HepG2 (cell line): ENCODE data around the gene ARHGAP22. TPM values are rescaled to one million over a fixed set of nuclear protein-coding genes. Genes with fewer than 3 reads are reported as not detected.

Experiments
- ATAC-seq: fragments of 200-7000 bp; cut with Tn5 transposase; 3 replicates; pipeline ENCODE4 v1.9.1; 2020; ENCODE audit warnings: mild to moderate bottlenecking, moderate library complexity
- BruUV-seq: library from RNA; stranded (reverse); fragments of 400-500 nt; replicated peaks from 2 replicates; lab custom pipeline; 2021; lab: Mats Ljungman, UMichigan
- CTCF ChIA-PET: fragments of 300-600 bp; formaldehyde crosslinking; extraction: SDS; loops from one replicate; lab custom pipeline; 2021; ENCODE audit warnings: low total read pairs, inconsistent platforms, low intra/inter-chr PET ratio; lab: Yijun Ruan, JAX
- POLR2A ChIA-PET: fragments of 350-600 bp; sonication (Branson Sonifier 250); formaldehyde crosslinking; loops from one replicate; lab custom pipeline; 2020; ENCODE audit warnings: antibody characterized with exemption, inconsistent platforms; lab: Yijun Ruan, JAX
- DNase-seq: peaks from one replicate; pipeline ENCODE4 v3.0.0-alpha.2; 2015; ENCODE audit warnings: low spot score
- FAIRE-seq: peaks from 3 replicates; lab custom pipeline; 2011; peaks lifted over from hg19 to GRCh38; lab: Jason Lieb, UNC
- H2AFZ ChIP-seq: one replicate; pipeline ENCODE4 v1.6.1; 2011; ENCODE audit warnings: low read length, inconsistent platforms
- H3K27ac ChIP-seq: fragments of 300-600 bp; 3 replicates; pipeline ENCODE4 v1.8.0; 2011; ENCODE audit warnings: mixed run types, mild to moderate bottlenecking, mixed read lengths, low read length, inconsistent platforms; ENCODE audit not compliant: insufficient read depth; ENCODE audit errors: extremely low read length
- H3K27me3 ChIP-seq, 2 experiments: fragments of 200-600 bp in 1 of 2; 2 replicates in 1 of 2; 3 replicates in 1 of 2; pipeline versions ENCODE4 v1.6.0 to v1.8.0; 2011; ENCODE audit warnings: low read length in 2 of 2, mild to moderate bottlenecking in 2 of 2, moderate library complexity in 2 of 2, inconsistent platforms in 1 of 2; ENCODE audit not compliant: insufficient read depth in 2 of 2, control insufficient read depth in 1 of 2
- H3K36me3 ChIP-seq, 2 experiments: fragments of 200-600 bp in 1 of 2; replicated peaks in 1 of 2; 2 replicates in 1 of 2; 3 replicates in 1 of 2; pipeline versions ENCODE4 v1.5.1 to v1.8.0; 2011; ENCODE audit warnings: low read length in 2 of 2, inconsistent platforms in 1 of 2; ENCODE audit not compliant: insufficient read depth in 2 of 2, control insufficient read depth in 1 of 2
- H3K4me1 ChIP-seq: 2 replicates; pipeline ENCODE4 v1.5.1; 2012; ENCODE audit warnings: low read length, inconsistent platforms; ENCODE audit not compliant: insufficient read depth
- H3K4me2 ChIP-seq: 2 replicates; pipeline ENCODE4 v1.6.0; 2011; ENCODE audit warnings: low read depth, low read length, inconsistent platforms
- H3K4me3 ChIP-seq, 3 experiments: fragments of 200-600 bp in 1 of 3; sonication (generic), shearing (Covaris generic) in 1 of 3; replicated peaks in 1 of 3; 2 replicates each; pipeline ENCODE4 v1.5.1; 2011 to 2016; ENCODE audit warnings: low read length in 3 of 3, inconsistent platforms in 2 of 3, low read depth in 2 of 3, mild to moderate bottlenecking in 2 of 3, control low read depth in 1 of 3, mixed read lengths in 1 of 3; ENCODE audit not compliant: insufficient read depth in 1 of 3
- H3K79me2 ChIP-seq: one replicate; pipeline ENCODE4 v1.6.1; 2011; ENCODE audit warnings: low read length, inconsistent platforms; ENCODE audit not compliant: insufficient read depth
- H3K9ac ChIP-seq: 2 replicates; pipeline ENCODE4 v1.6.0; 2011; ENCODE audit warnings: mild to moderate bottlenecking, low read depth, low read length, inconsistent platforms; ENCODE audit not compliant: insufficient read depth
- H3K9me3 ChIP-seq: 2 replicates; pipeline ENCODE4 v1.5.1; 2012; ENCODE audit warnings: mild to moderate bottlenecking, low read length
- H4K20me1 ChIP-seq: 2 replicates; pipeline ENCODE4 v1.6.0; 2011; ENCODE audit warnings: inconsistent platforms, mild to moderate bottlenecking, low read length, moderate library complexity; ENCODE audit not compliant: insufficient read depth
- ADNP ChIP-seq: sonication (generic); formaldehyde crosslinking; IDR thresholded peaks from 2 replicates; pipeline ENCODE4 v1.4.0; 2020; ENCODE audit warnings: missing genetic modification reagents
- BRF2 ChIP-seq: sonication (generic); formaldehyde crosslinking; IDR thresholded peaks from 2 replicates; pipeline ENCODE4 v1.8.1; 2022; ENCODE audit warnings: mild to moderate bottlenecking, missing genetic modification reagents
- EZH2 ChIP-seq: conservative IDR thresholded peaks from 2 replicates; pipeline ENCODE4 v1.6.1; 2012; ENCODE audit warnings: mild to moderate bottlenecking, low read depth, low read length, moderate library complexity
- ZBTB14 ChIP-seq: sonication (generic); formaldehyde crosslinking; IDR thresholded peaks from 2 replicates; pipeline ENCODE4 v1.4.0; 2020; ENCODE audit warnings: missing genetic modification reagents
- ZNF605 ChIP-seq: sonication (generic); formaldehyde crosslinking; IDR thresholded peaks from 2 replicates; pipeline ENCODE4 v1.8.0; 2022; ENCODE audit warnings: mild to moderate bottlenecking, missing genetic modification reagents
- WGBS: methylation state at CpG from one replicate; pipeline ENCODE4 v1.1.6; 2017; ENCODE audit warnings: low lambda C conversion rate; 5-methylcytosine and 5-hydroxymethylcytosine counted together
- in situ Hi-C: cut with HindIII; loops from 2 replicates; pipeline ENCODE4 v1.10.0; 2017; ENCODE audit warnings: low pct_unique_long_range_greater_than_20kb; ENCODE audit not compliant: extremely low pct_ligation_motif_present
- intact Hi-C: fragments of 100-400 bp; cut with micrococcal nuclease; formaldehyde crosslinking; loops from one replicate; pipeline ENCODE4 v1.10.0; 2022; ENCODE audit not compliant: unreplicated experiment
- polyA plus RNA-seq, 8 experiments: library from polyadenylated mRNA; depleted of rRNA in 3 of 8; stranded (reverse) in 7 of 8; unstranded in 1 of 8; fragments of >200 nt; fragmentation: Illumina TruSeq in 4 of 8; extraction: Trizol in 4 of 8; gene quantifications; 2 replicates each; pipeline versions ENCODE4 v1.2.1 to v1.2.3, GENCODE V29; 2011 to 2016; ENCODE audit warnings: low read depth in 4 of 8, missing spikeins in 1 of 8, mixed read lengths in 1 of 8; ENCODE audit not compliant: insufficient read depth in 1 of 8
- total RNA-seq, 5 experiments: library from RNA; depleted of rRNA; stranded (reverse); fragments of >200 nt; fragmentation: Illumina TruSeq; extraction: Trizol; gene quantifications; 2 replicates each; pipeline ENCODE4 v1.2.3, GENCODE V29; 2016; ENCODE audit warnings: low read depth in 1 of 5
- TF ChIP-seq, protein P1 (sequence below): sonication (generic); formaldehyde crosslinking; IDR thresholded peaks from 2 replicates; pipeline ENCODE4 v1.4.0; 2020; ENCODE audit warnings: missing genetic modification reagents, borderline replicate concordance
- TF ChIP-seq, protein P2 (sequence below): sonication (generic); formaldehyde crosslinking; IDR thresholded peaks from 2 replicates; pipeline ENCODE4 v1.4.0; 2020; ENCODE audit warnings: missing genetic modification reagents

ARHGAP22 gene
- total and polyA plus RNA-seq, 2 of the 13 experiments (the other 11 are each of a cell fraction or from before 2014, with no cell fraction given), result 0.08 to 0.38 TPM

GRCh38 chr10:48523212-48523819 is 81.6 kb downstream of the ARHGAP22 start:
- ATAC-seq (peak; percentile 50), DNase-seq (no peak), FAIRE-seq (no peak)
- no TSS peak for BruUV-seq
- H3K4me1 ChIP-seq, result 0 out of 2 replicates have a peak, but pooled peaks cover 9% of the 10 kb centered on the region
- no peaks in the 10 kb centered on the region for H3K79me2 ChIP-seq
- intact Hi-C loops, result no loop called here
- peaks cover 0 to 54% of the 10 kb centered on the region in 2 experiments for H3K27me3 ChIP-seq
- ChIA-PET CTCF (no interaction called here), POLR2A (no interaction called here)
- peak overlapping the region; percentile 70 for H3K4me2 ChIP-seq
- no peaks in the 10 kb centered on the region for H3K36me3 ChIP-seq
- WGBS, result 20% methylated on average over 11 of the region's 47 CpGs
- no peaks in the 10 kb centered on the region for H3K9me3 ChIP-seq
- peak overlapping the region; percentile 25 to 54 (median 45); a peak in 4 of 6 replicates for H3K4me3 ChIP-seq
- H4K20me1 ChIP-seq, result no peaks in the 10 kb centered on the region
- TF ChIP-seq, protein P1, sequence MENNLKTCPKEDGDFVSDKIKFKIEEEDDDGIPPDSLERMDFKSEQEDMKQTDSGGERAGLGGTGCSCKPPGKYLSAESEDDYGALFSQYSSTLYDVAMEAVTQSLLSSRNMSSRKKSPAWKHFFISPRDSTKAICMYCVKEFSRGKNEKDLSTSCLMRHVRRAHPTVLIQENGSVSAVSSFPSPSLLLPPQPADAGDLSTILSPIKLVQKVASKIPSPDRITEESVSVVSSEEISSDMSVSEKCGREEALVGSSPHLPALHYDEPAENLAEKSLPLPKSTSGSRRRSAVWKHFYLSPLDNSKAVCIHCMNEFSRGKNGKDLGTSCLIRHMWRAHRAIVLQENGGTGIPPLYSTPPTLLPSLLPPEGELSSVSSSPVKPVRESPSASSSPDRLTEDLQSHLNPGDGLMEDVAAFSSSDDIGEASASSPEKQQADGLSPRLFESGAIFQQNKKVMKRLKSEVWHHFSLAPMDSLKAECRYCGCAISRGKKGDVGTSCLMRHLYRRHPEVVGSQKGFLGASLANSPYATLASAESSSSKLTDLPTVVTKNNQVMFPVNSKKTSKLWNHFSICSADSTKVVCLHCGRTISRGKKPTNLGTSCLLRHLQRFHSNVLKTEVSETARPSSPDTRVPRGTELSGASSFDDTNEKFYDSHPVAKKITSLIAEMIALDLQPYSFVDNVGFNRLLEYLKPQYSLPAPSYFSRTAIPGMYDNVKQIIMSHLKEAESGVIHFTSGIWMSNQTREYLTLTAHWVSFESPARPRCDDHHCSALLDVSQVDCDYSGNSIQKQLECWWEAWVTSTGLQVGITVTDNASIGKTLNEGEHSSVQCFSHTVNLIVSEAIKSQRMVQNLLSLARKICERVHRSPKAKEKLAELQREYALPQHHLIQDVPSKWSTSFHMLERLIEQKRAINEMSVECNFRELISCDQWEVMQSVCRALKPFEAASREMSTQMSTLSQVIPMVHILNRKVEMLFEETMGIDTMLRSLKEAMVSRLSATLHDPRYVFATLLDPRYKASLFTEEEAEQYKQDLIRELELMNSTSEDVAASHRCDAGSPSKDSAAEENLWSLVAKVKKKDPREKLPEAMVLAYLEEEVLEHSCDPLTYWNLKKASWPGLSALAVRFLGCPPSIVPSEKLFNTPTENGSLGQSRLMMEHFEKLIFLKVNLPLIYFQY (CRISPR knock-in tag), result no peak
- TF ChIP-seq EZH2 (0 out of 2 replicates have a peak, but pooled peaks have one; percentile 55), ZBTB14 (CRISPR knock-in tag) (0 out of 2 replicates have a peak, but pooled peaks have one; percentile 23), ZNF605 (CRISPR knock-in tag) (no peak), ADNP (CRISPR knock-in tag) (no peak), BRF2 (no peak)
- TF ChIP-seq, protein P2, sequence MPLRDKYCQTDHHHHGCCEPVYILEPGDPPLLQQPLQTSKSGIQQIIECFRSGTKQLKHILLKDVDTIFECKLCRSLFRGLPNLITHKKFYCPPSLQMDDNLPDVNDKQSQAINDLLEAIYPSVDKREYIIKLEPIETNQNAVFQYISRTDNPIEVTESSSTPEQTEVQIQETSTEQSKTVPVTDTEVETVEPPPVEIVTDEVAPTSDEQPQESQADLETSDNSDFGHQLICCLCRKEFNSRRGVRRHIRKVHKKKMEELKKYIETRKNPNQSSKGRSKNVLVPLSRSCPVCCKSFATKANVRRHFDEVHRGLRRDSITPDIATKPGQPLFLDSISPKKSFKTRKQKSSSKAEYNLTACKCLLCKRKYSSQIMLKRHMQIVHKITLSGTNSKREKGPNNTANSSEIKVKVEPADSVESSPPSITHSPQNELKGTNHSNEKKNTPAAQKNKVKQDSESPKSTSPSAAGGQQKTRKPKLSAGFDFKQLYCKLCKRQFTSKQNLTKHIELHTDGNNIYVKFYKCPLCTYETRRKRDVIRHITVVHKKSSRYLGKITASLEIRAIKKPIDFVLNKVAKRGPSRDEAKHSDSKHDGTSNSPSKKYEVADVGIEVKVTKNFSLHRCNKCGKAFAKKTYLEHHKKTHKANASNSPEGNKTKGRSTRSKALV (CRISPR knock-in tag), result peak; percentile 61; the same call in 1 of the 2 replicates
- in situ Hi-C loops, result no loop called here
- no peak overlapping the region for H3K9ac ChIP-seq
- no peak overlapping the region for H3K27ac ChIP-seq
- no peak overlapping the region for H2AFZ ChIP-seq
